ENCODE results near the gene AKR1A1.
A peak's percentile ranks its signal among the peaks of the same experiment; 100 is the strongest.
"Not testable (repeated sequence)": the region's sequence is repeated elsewhere in the genome, so short reads cannot be mapped to it uniquely, and the experiment has no call there.

AKR1A1 gene

DNA sequence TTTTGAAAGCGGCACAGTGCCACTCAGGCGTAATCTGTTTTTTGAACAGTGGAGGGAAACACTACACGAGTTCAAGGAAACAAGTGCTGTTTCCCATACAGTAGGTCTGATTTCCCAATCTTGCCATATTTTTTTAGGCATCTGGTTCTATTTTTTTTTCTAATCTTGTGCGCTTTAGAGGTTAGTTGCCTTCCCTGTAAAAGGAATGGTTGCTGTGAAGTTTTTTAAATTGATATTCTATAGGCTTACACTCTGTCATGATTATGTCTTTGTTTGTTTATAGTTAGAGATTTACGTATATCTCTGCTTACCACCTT lies 34.4 kb downstream of the AKR1A1 start:
- H3K4me3 ChIP-seq (ENCODE audit: low read depth in 1 of 2, low read length in 2 of 2): peak overlapping the region; percentile 100
- H3K9me3 ChIP-seq (ENCODE audit: control insufficient read depth in 1 of 2, low read length in 2 of 2): no peaks in the 10 kb centered on the region
- peak overlapping the region; percentile 36 to 71 for H3K9ac ChIP-seq (ENCODE audit: low read depth in 1 of 2, low read length in 2 of 2)
- no peaks in the 10 kb centered on the region for H3K27me3 ChIP-seq (ENCODE audit: control insufficient read depth in 1 of 2, insufficient read depth in 2 of 2, low read length in 2 of 2)
- peak overlapping the region; percentile 1 for H3K27ac ChIP-seq (ENCODE audit: low read depth, low read length)
- no peaks in the 10 kb centered on the region for H3K36me3 ChIP-seq (ENCODE audit: control insufficient read depth in 1 of 2, insufficient read depth in 2 of 2, low read length in 2 of 2)
- H3K4me1 ChIP-seq (ENCODE audit: control insufficient read depth in 1 of 2, insufficient read depth in 2 of 2, low read length in 2 of 2): peaks cover 17 to 25% of the 10 kb centered on the region in 2 donors

DNA sequence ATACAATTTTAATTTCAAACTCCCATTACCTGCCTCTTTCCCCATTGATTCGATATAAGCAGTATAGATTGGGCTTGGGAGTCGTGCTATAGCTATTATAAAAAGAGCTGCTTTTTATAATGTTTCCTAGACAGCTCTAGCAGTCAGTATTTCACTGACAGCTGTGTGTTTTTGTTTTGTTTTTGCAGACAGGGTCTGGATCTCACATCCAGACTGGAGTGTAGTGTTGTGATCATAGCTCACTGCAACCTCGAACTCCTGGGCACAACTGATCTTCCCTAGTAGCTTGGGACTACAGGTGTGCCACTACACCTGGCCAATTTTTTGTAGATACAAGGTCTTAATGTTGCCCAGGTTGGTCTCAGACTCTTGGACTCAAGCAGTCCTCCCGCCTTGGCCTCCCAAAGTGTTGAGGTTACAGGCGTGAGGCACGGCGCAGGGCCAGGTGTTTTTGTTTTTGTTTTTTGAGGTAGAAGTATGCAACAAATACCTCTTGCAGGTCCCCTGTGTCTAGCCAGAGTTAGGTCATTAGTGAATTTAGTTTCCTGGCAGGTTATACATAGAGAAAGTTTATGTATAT lies 35.0 kb downstream of the AKR1A1 start:
- Histone ChIP-seq H3K9me3 (ENCODE audit: control insufficient read depth in 1 of 2, low read length in 2 of 2) (no peaks in the 10 kb centered on the region), H3K27me3 (ENCODE audit: control insufficient read depth in 1 of 2, insufficient read depth in 2 of 2, low read length in 2 of 2) (no peaks in the 10 kb centered on the region), H3K9ac (ENCODE audit: low read depth in 1 of 2, low read length in 2 of 2) (peak overlapping the region in 1 of 2 donors; percentile 71), H3K27ac (ENCODE audit: low read depth, low read length) (no peak overlapping the region), H3K4me1 (ENCODE audit: control insufficient read depth in 1 of 2, insufficient read depth in 2 of 2, low read length in 2 of 2) (peaks cover 17 to 25% of the 10 kb centered on the region in 2 donors), H3K4me3 (ENCODE audit: low read depth in 1 of 2, low read length in 2 of 2) (peak overlapping the region; percentile 100), H3K36me3 (ENCODE audit: control insufficient read depth in 1 of 2, insufficient read depth in 2 of 2, low read length in 2 of 2) (no peaks in the 10 kb centered on the region)

DNA sequence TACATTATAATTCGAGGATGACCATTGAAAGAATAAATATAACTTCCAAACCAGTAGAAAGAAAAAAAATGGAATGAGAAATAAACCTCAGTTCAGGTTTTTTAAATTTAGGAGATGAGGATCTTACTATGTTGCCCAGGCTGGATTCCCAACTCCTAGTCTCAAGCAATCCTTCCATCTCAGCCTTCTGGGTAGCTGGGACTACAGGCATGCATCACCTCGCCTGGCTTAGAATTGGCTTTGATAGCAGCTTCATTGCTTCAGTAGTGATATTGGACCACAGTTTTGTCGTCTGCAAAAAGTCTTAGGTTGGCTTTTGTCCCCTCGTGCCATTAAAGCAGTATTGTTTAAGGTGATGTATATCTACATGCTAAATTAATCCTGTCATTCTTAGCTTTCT lies 36.1 kb downstream of the AKR1A1 start:
- Histone ChIP-seq H3K27ac (ENCODE audit: low read depth, low read length) (no peak overlapping the region), H3K4me1 (ENCODE audit: control insufficient read depth in 1 of 2, insufficient read depth in 2 of 2, low read length in 2 of 2) (peaks cover 17 to 25% of the 10 kb centered on the region in 2 donors), H3K9ac (ENCODE audit: low read depth in 1 of 2, low read length in 2 of 2) (no peak overlapping the region), H3K36me3 (ENCODE audit: control insufficient read depth in 1 of 2, insufficient read depth in 2 of 2, low read length in 2 of 2) (no peaks in the 10 kb centered on the region), H3K27me3 (ENCODE audit: control insufficient read depth in 1 of 2, insufficient read depth in 2 of 2, low read length in 2 of 2) (no peaks in the 10 kb centered on the region), H3K4me3 (ENCODE audit: low read depth in 1 of 2, low read length in 2 of 2) (peak overlapping the region; percentile 12 to 44), H3K9me3 (ENCODE audit: control insufficient read depth in 1 of 2, low read length in 2 of 2) (no peaks in the 10 kb centered on the region)

DNA sequence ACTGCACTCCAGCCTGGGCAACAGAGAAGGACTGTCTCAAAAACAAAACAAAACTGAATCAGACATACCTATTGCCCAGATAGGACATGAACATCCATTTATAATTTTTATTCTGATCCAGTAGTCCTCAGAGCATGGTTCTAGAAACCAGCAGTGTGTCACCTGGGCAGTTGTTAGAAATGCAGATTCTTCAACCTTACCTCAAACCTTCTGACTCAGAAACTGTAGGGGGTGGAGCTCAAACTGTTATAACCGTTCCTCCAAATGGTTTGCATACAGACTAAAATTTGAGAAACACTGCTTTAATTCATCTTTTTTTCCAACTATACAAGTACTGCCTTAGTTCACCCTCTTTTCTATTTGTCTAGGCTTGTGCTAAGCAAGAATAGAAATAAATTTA lies 39.2 kb downstream of the AKR1A1 start:
- no peaks in the 10 kb centered on the region for H3K9me3 ChIP-seq (ENCODE audit: control insufficient read depth in 1 of 2, low read length in 2 of 2)
- H3K27ac ChIP-seq (ENCODE audit: low read depth, low read length): no peak overlapping the region
- peaks cover 0 to 21% of the 10 kb centered on the region in 2 donors for H3K36me3 ChIP-seq (ENCODE audit: control insufficient read depth in 1 of 2, insufficient read depth in 2 of 2, low read length in 2 of 2)
- H3K4me3 ChIP-seq (ENCODE audit: low read depth in 1 of 2, low read length in 2 of 2): peak overlapping the region in 1 of 2 donors; percentile 43
- no peaks in the 10 kb centered on the region for H3K27me3 ChIP-seq (ENCODE audit: control insufficient read depth in 1 of 2, insufficient read depth in 2 of 2, low read length in 2 of 2)
- peaks cover 17 to 22% of the 10 kb centered on the region in 2 donors for H3K4me1 ChIP-seq (ENCODE audit: control insufficient read depth in 1 of 2, insufficient read depth in 2 of 2, low read length in 2 of 2)
- H3K9ac ChIP-seq (ENCODE audit: low read depth in 1 of 2, low read length in 2 of 2): no peak overlapping the region

DNA sequence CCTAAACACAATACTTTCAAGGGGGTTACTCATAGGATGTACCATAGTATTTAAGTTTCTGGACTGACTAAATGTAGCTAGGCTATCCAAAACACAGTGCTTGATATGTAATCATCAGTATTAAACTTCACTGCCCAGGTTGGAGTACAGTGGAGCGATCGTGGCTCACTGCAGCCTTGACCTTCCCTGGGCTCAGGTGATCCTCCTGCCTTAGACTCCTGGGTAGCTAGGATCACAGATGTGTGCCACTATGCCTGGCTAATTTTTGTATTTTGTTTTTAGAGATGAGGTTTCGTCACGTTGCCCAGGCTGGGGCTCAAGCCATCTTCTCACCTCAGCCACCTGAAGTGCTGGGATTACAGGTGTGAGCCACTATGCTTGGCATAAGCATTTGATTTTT lies 43.8 kb downstream of the AKR1A1 start:
- Histone ChIP-seq H3K27ac (ENCODE audit: low read depth, low read length) (no peak overlapping the region), H3K27me3 (ENCODE audit: control insufficient read depth in 1 of 2, insufficient read depth in 2 of 2, low read length in 2 of 2) (no peaks in the 10 kb centered on the region), H3K4me3 (ENCODE audit: low read depth in 1 of 2, low read length in 2 of 2) (no peak overlapping the region), H3K9me3 (ENCODE audit: control insufficient read depth in 1 of 2, low read length in 2 of 2) (no peaks in the 10 kb centered on the region), H3K9ac (ENCODE audit: low read depth in 1 of 2, low read length in 2 of 2) (no peak overlapping the region), H3K4me1 (ENCODE audit: control insufficient read depth in 1 of 2, insufficient read depth in 2 of 2, low read length in 2 of 2) (no peaks in the 10 kb centered on the region), H3K36me3 (ENCODE audit: control insufficient read depth in 1 of 2, insufficient read depth in 2 of 2, low read length in 2 of 2) (peaks cover 2 to 38% of the 10 kb centered on the region in 2 donors)

DNA sequence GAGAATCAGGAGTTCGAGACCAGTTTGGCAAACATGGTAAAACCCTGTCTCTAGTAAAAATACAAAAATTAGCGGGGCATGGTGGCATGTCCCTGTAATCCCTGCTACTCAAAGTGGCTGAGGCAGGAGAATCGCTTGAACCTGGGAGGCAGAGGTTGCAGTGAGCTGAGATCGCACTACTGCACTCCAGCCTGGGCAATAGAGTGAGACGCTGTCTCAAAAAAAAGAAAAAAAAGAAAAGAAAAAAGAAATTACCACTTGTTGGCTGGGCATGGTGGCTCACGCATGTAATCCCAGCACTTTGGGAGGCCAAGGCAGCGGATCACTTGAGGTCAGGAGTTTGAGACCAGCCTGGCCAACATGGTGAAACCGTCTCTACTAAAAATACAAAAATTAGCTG lies 46.1 kb downstream of the AKR1A1 start:
- not testable (repeated sequence) for H3K4me3 ChIP-seq (ENCODE audit: low read depth in 1 of 2, low read length in 2 of 2); H3K27me3 ChIP-seq (ENCODE audit: control insufficient read depth in 1 of 2, insufficient read depth in 2 of 2, low read length in 2 of 2); H3K27ac ChIP-seq (ENCODE audit: low read depth, low read length); H3K9me3 ChIP-seq (ENCODE audit: control insufficient read depth in 1 of 2, low read length in 2 of 2); H3K9ac ChIP-seq (ENCODE audit: low read depth in 1 of 2, low read length in 2 of 2); H3K4me1 ChIP-seq (ENCODE audit: control insufficient read depth in 1 of 2, insufficient read depth in 2 of 2, low read length in 2 of 2)
- peaks cover 2 to 38% of the 10 kb centered on the region in 2 donors for H3K36me3 ChIP-seq (ENCODE audit: control insufficient read depth in 1 of 2, insufficient read depth in 2 of 2, low read length in 2 of 2)

DNA sequence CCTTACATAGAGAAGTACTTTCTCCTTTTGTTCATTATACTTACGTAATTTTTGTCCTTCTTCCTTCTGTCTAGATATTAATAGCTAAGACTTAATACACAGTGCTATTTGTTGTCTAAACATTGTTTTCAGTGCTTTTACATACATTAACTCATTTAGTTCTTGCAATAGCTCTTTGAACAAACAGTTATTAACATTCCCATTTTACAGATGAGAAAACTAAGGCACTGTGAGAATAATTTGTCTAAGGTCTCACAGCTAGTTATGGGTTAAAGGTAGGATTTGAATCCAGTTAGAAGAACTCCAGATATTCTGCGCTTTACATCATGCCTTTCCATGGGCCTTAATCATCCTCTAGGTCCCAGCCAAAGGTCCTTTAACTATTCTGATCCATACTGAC lies 53.6 kb downstream of the AKR1A1 start:
- H3K9me3 ChIP-seq (ENCODE audit: control insufficient read depth in 1 of 2, low read length in 2 of 2): no peaks in the 10 kb centered on the region
- no peak overlapping the region for H3K27ac ChIP-seq (ENCODE audit: low read depth, low read length)
- peaks cover 0 to 5% of the 10 kb centered on the region in 2 donors for H3K4me1 ChIP-seq (ENCODE audit: control insufficient read depth in 1 of 2, insufficient read depth in 2 of 2, low read length in 2 of 2)
- H3K36me3 ChIP-seq (ENCODE audit: control insufficient read depth in 1 of 2, insufficient read depth in 2 of 2, low read length in 2 of 2): peaks cover 10 to 45% of the 10 kb centered on the region in 2 donors
- no peak overlapping the region for H3K9ac ChIP-seq (ENCODE audit: low read depth in 1 of 2, low read length in 2 of 2)
- H3K27me3 ChIP-seq (ENCODE audit: control insufficient read depth in 1 of 2, insufficient read depth in 2 of 2, low read length in 2 of 2): no peaks in the 10 kb centered on the region
- no peak overlapping the region for H3K4me3 ChIP-seq (ENCODE audit: low read depth in 1 of 2, low read length in 2 of 2)

DNA sequence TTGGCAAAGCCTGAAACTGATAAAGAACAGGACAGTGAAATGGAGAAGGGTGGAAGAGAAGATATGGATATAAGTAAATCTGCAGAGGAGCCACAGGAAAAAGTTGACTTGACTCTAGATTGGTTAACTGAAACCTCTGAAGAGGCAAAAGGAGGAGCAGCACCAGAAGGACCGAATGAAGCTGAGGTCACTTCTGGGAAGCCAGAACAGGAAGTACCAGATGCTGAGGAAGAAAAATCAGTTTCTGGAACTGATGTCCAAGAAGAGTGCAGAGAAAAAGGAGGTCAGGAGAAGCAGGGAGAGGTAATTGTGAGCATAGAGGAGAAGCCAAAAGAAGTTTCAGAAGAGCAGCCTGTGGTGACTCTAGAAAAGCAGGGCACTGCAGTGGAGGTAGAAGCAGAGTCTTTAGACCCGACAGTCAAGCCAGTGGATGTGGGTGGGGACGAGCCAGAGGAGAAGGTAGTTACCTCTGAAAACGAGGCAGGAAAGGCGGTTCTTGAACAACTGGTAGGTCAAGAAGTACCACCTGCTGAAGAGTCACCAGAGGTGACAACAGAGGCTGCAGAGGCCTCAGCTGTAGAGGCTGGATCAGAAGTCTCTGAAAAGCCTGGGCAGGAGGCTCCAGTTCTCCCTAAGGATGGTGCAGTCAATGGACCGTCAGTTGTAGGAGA lies 56.9 kb downstream of the AKR1A1 start:
- H3K9ac ChIP-seq (ENCODE audit: low read depth in 1 of 2, low read length in 2 of 2): no peak overlapping the region
- no peak overlapping the region for H3K27ac ChIP-seq (ENCODE audit: low read depth, low read length)
- H3K36me3 ChIP-seq (ENCODE audit: control insufficient read depth in 1 of 2, insufficient read depth in 2 of 2, low read length in 2 of 2): peaks cover 10 to 57% of the 10 kb centered on the region in 2 donors
- H3K27me3 ChIP-seq (ENCODE audit: control insufficient read depth in 1 of 2, insufficient read depth in 2 of 2, low read length in 2 of 2): no peaks in the 10 kb centered on the region
- H3K4me3 ChIP-seq (ENCODE audit: low read depth in 1 of 2, low read length in 2 of 2): no peak overlapping the region
- H3K4me1 ChIP-seq (ENCODE audit: control insufficient read depth in 1 of 2, insufficient read depth in 2 of 2, low read length in 2 of 2): no peaks in the 10 kb centered on the region
- no peaks in the 10 kb centered on the region for H3K9me3 ChIP-seq (ENCODE audit: control insufficient read depth in 1 of 2, low read length in 2 of 2)

DNA sequence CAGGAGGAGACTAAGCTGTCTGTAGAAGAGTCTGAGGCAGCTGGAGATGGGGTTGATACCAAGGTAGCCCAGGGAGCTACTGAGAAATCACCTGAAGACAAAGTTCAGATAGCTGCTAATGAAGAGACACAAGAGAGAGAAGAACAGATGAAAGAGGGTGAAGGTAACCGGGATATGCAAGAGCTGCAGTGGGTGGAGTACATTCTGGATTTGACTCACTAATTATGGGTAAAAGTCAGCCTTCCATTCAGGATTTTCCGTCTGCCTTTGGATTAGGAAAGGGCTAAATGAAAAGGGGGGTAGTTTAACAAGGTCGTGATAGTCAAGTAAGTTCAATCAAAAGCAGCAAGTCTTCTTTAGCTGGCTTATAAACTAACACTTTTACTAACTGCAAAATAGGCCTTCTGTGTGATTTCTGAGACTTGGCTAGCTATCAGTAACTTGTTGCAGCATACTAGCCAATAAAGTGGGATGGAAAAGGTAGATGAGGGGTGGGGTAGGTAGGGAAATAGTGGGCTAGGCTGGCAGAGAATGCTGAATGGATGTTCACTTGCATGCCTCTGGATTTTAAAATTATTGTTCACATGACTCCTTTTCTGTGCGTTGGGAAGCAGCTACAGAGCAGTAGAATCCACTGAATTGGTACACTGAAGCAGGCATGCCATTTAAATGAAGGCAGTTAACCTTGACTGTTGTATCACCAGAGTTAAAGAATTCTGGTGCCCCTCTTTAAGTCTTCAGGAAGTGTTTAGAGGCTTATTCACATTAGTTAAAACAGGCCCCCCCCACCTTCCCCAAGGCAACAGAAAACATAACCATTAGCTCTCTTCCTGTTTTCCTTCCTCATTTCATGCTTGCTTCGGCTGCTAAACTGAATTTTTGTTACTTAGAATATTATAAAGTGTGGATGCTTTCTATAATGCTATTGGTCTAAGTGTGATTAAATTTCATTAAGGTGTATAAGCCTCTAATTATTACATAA lies 57.8 kb downstream of the AKR1A1 start:
- Histone ChIP-seq H3K27me3 (ENCODE audit: control insufficient read depth in 1 of 2, insufficient read depth in 2 of 2, low read length in 2 of 2) (no peaks in the 10 kb centered on the region), H3K27ac (ENCODE audit: low read depth, low read length) (no peak overlapping the region), H3K4me3 (ENCODE audit: low read depth in 1 of 2, low read length in 2 of 2) (no peak overlapping the region), H3K9me3 (ENCODE audit: control insufficient read depth in 1 of 2, low read length in 2 of 2) (no peaks in the 10 kb centered on the region), H3K4me1 (ENCODE audit: control insufficient read depth in 1 of 2, insufficient read depth in 2 of 2, low read length in 2 of 2) (no peaks in the 10 kb centered on the region), H3K9ac (ENCODE audit: low read depth in 1 of 2, low read length in 2 of 2) (no peak overlapping the region), H3K36me3 (ENCODE audit: control insufficient read depth in 1 of 2, insufficient read depth in 2 of 2, low read length in 2 of 2) (peaks cover 10 to 56% of the 10 kb centered on the region in 2 donors)
